Subcutaneous abdominal adipose tissue (tissue), 5 donors: Measurements from ENCODE around the gene PRKAR1B.
A peak's percentile ranks its signal among the peaks of the same experiment; 100 is the strongest.

ENCODE experiments used
- H3K27ac ChIP-seq: one replicate; pipeline ENCODE4 v1.7.0; 2013; ENCODE audit warnings: low read depth, mild to moderate bottlenecking, inconsistent platforms, low read length, moderate library complexity
- H3K27me3 ChIP-seq, 5 donors: one replicate each; pipeline ENCODE4 v1.7.0; 2013; ENCODE audit warnings: low read length in 5 of 5, inconsistent platforms in 1 of 5; ENCODE audit not compliant: control insufficient read depth in 5 of 5, insufficient read depth in 4 of 5
- H3K36me3 ChIP-seq, 5 donors: one replicate each; pipeline ENCODE4 v1.7.0; 2013; ENCODE audit warnings: low read length in 5 of 5; ENCODE audit not compliant: control insufficient read depth in 5 of 5, insufficient read depth in 5 of 5
- H3K4me1 ChIP-seq, 5 donors: one replicate each; pipeline ENCODE4 v1.7.0; 2013; ENCODE audit warnings: low read length in 5 of 5, mild to moderate bottlenecking in 3 of 5, moderate library complexity in 1 of 5; ENCODE audit not compliant: control insufficient read depth in 5 of 5, insufficient read depth in 5 of 5
- H3K4me3 ChIP-seq, 5 donors: one replicate each; pipeline ENCODE4 v1.7.0; 2013; ENCODE audit warnings: low read length in 5 of 5, low read depth in 1 of 5
- H3K9ac ChIP-seq, 5 donors: one replicate each; pipeline ENCODE4 v1.7.0; 2013; ENCODE audit warnings: low read length in 5 of 5, mild to moderate bottlenecking in 4 of 5, moderate library complexity in 3 of 5
- H3K9me3 ChIP-seq, 5 donors: one replicate each; pipeline ENCODE4 v1.7.0; 2013; ENCODE audit warnings: low read length in 5 of 5; ENCODE audit not compliant: control insufficient read depth in 5 of 5
- donor health status: healthy.
- donor health status: healthy.
- donor health status: healthy.
- donor health status: healthy.
- donor health status: healthy.

The PRKAR1B gene

GRCh38 chr7:726084-726853, 812 bp downstream of the PRKAR1B start, which contains the start of gene DNAAF5:
Gene DNAAF5 (plus strand): TSS chr7:726699. CDS start chr7:726721, 22 bp downstream.
- Histone ChIP-seq H3K9me3 (peaks cover 0 to 3% (median 0%) of the 10 kb centered on the region in 5 donors), H3K9ac (peak within 1 kb of the TSS in 4 of 5 donors; percentile 43 to 82 (median 72)), H3K4me1 (peaks cover 2 to 20% (median 18%) of the 10 kb centered on the region in 5 donors), H3K27ac (no peak within 1 kb of the TSS), H3K27me3 (no peaks in the 10 kb centered on the region), H3K36me3 (peaks cover 0 to 22% (median 18%) of the 10 kb centered on the region in 5 donors), H3K4me3 (peak within 1 kb of the TSS; percentile 64 to 83 (median 74))

GRCh38 chr7:725223-726005, 1.7 kb downstream of the PRKAR1B start:
- H3K9me3 ChIP-seq = peaks cover 0 to 3% (median 0%) of the 10 kb centered on the region in 5 donors
- peak overlapping the region; percentile 60 to 83 (median 74) for H3K4me3 ChIP-seq
- no peak overlapping the region for H3K9ac ChIP-seq
- H3K36me3 ChIP-seq = peaks cover 0 to 13% (median 11%) of the 10 kb centered on the region in 5 donors
- H3K4me1 ChIP-seq = peaks cover 2 to 20% (median 18%) of the 10 kb centered on the region in 5 donors
- H3K27ac ChIP-seq = no peak overlapping the region
- no peaks in the 10 kb centered on the region for H3K27me3 ChIP-seq

- H3K27ac ChIP-seq = no peak overlapping the region
- H3K4me1 ChIP-seq = peaks cover 2 to 20% (median 18%) of the 10 kb centered on the region in 5 donors
- H3K4me3 ChIP-seq = no peak overlapping the region
- no peak overlapping the region for H3K9ac ChIP-seq
- H3K27me3 ChIP-seq = no peaks in the 10 kb centered on the region
- peaks cover 0 to 3% (median under 1%) of the 10 kb centered on the region in 5 donors for H3K36me3 ChIP-seq
- peaks cover 0 to 3% (median 0%) of the 10 kb centered on the region in 5 donors for H3K9me3 ChIP-seq
These were observed 2.8 kb downstream of the PRKAR1B start for GRCh38 chr7:724298-724697.

- peaks cover 0 to 3% (median 0%) of the 10 kb centered on the region in 5 donors for H3K9me3 ChIP-seq
These were observed 3.5 kb downstream of the PRKAR1B start for GRCh38 chr7:723541-723940.

GRCh38 chr7:721619-722248, 5.3 kb downstream of the PRKAR1B start:
- Histone ChIP-seq H3K9ac (no peak overlapping the region), H3K4me1 (peaks cover 2 to 8% (median 7%) of the 10 kb centered on the region in 5 donors), H3K9me3 (peaks cover 0 to 8% (median 5%) of the 10 kb centered on the region in 5 donors), H3K36me3 (no peaks in the 10 kb centered on the region), H3K27me3 (no peaks in the 10 kb centered on the region), H3K4me3 (no peak overlapping the region), H3K27ac (no peak overlapping the region)

More at GRCh38 chr7:723541-723940, 3.5 kb downstream of the PRKAR1B start:
- Histone ChIP-seq H3K9ac (no peak overlapping the region), H3K36me3 (no peaks in the 10 kb centered on the region), H3K27me3 (no peaks in the 10 kb centered on the region), H3K27ac (no peak overlapping the region), H3K4me3 (no peak overlapping the region), H3K4me1 (peaks cover 2 to 19% (median 18%) of the 10 kb centered on the region in 5 donors)

- H3K9ac ChIP-seq = no peak overlapping the region
- H3K27ac ChIP-seq = no peak overlapping the region
- H3K36me3 ChIP-seq = no peaks in the 10 kb centered on the region
- peaks cover 7 to 11% (median 10%) of the 10 kb centered on the region in 5 donors for H3K27me3 ChIP-seq
- peaks cover 0 to 7% (median 5%) of the 10 kb centered on the region in 5 donors for H3K9me3 ChIP-seq
- H3K4me1 ChIP-seq = peaks cover 0 to 3% (median 0%) of the 10 kb centered on the region in 5 donors
- no peak overlapping the region for H3K4me3 ChIP-seq
These were observed 10.4 kb downstream of the PRKAR1B start for GRCh38 chr7:716636-717035.

GRCh38 chr7:716222-716621, 10.9 kb downstream of the PRKAR1B start:
- no peak overlapping the region for H3K9ac ChIP-seq
- no peak overlapping the region for H3K27ac ChIP-seq
- H3K9me3 ChIP-seq = peaks cover 0 to 6% (median 5%) of the 10 kb centered on the region in 5 donors
- H3K27me3 ChIP-seq = peaks cover 10 to 13% (median 10%) of the 10 kb centered on the region in 5 donors
- no peak overlapping the region for H3K4me3 ChIP-seq
- peaks cover 0 to 3% (median 0%) of the 10 kb centered on the region in 5 donors for H3K4me1 ChIP-seq
- no peaks in the 10 kb centered on the region for H3K36me3 ChIP-seq

- Histone ChIP-seq H3K27ac (no peak overlapping the region), H3K4me1 (peaks cover 0 to 3% (median 3%) of the 10 kb centered on the region in 5 donors), H3K9me3 (peaks cover 0 to 6% (median 5%) of the 10 kb centered on the region in 5 donors), H3K9ac (no peak overlapping the region), H3K4me3 (no peak overlapping the region), H3K36me3 (no peaks in the 10 kb centered on the region), H3K27me3 (peaks cover 10 to 15% (median 11%) of the 10 kb centered on the region in 5 donors)
These were observed 12.8 kb downstream of the PRKAR1B start for GRCh38 chr7:714251-714671.

GRCh38 chr7:713488-714230, 13.4 kb downstream of the PRKAR1B start:
- Histone ChIP-seq H3K9ac (no peak overlapping the region), H3K9me3 (peaks cover 0 to 6% (median 5%) of the 10 kb centered on the region in 5 donors), H3K27me3 (peaks cover 10 to 15% (median 11%) of the 10 kb centered on the region in 5 donors), H3K4me3 (no peak overlapping the region), H3K36me3 (no peaks in the 10 kb centered on the region), H3K27ac (no peak overlapping the region), H3K4me1 (peaks cover 0 to 3% (median 3%) of the 10 kb centered on the region in 5 donors)
